NB4 (cell line): ENCODE results near the gene MINDY4.

Source experiments
- DNase-seq: peaks from one replicate; pipeline ENCODE4 v3.0.0; 2010; ENCODE audit warnings: low read depth
- H3K4me3 ChIP-seq: one replicate; pipeline ENCODE4 v1.5.1; 2011; ENCODE audit warnings: mild to moderate bottlenecking, low read depth, low read length, moderate library complexity
- CTCF ChIP-seq: IDR thresholded peaks from one replicate; pipeline ENCODE4 v1.5.1; 2012; ENCODE audit warnings: low read depth, low read length
- MAX ChIP-seq: IDR thresholded peaks from 2 replicates; pipeline ENCODE4 v1.6.1; 2011; ENCODE audit warnings: low read depth, low read length
- MYC ChIP-seq: IDR thresholded peaks from 2 replicates; pipeline ENCODE4 v1.6.1; 2011; ENCODE audit warnings: low read depth, low read length
- POLR2A ChIP-seq: IDR thresholded peaks from 2 replicates; pipeline ENCODE4 v1.6.1; 2011; ENCODE audit warnings: mild to moderate bottlenecking; ENCODE audit not compliant: insufficient read length; ENCODE audit errors: extremely low read depth

The MINDY4 gene

GRCh38 chr7:30779574-30779973 is 8.4 kb downstream of the MINDY4 start:
- no peak for TF ChIP-seq MAX
- TF ChIP-seq POLR2A = no peak
- TF ChIP-seq MYC = no peak
- no peak for TF ChIP-seq CTCF
- H3K4me3 ChIP-seq = no peak overlapping the region
- no peak for DNase-seq

DNA sequence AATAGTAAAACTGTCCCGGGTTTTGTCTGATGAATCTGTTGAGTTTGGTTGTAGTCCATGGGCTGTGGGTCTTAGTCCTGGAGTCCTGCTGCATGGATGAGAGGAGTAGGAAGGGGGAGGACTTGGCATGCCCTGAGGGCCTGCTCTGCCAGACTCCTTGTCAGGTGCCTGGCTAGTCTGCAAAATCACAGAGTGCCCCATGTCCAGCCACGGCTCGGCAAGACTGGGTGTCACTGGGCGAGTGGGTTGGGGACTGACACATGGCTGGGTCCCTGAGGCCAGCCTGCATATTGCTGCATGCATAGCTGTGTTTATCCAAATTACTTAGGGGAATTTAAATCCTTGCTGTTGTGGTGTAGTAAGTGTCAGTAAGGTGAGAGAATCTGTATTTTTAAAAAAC is 9.7 kb downstream of the MINDY4 start:
- no peak for DNase-seq
- TF ChIP-seq POLR2A = no peak
- TF ChIP-seq MAX = no peak

DNA sequence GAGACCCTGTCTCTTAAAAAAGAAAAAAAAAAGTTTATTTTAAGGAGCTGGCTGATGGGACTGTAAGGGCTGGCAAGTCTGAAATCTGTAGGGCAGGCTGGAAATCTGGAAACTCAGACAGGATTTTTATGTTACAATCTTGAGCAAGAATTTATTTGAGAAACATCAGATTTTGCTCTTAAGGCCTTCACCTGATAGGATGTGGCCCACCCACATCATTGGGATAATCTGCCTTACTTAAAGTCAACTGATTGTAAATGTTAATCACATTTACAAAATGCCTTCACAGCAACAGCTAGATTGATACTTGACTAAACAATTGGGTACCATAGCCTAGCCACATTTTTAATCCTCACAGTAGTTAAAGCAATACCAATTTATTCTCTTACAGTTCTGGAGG is 11.5 kb downstream of the MINDY4 start:
- no peak for DNase-seq
- TF ChIP-seq MAX (no peak), POLR2A (no peak), CTCF (no peak), MYC (no peak)

More for the DNA sequence above, 9.7 kb downstream of the MINDY4 start:
- no peak overlapping the region for H3K4me3 ChIP-seq

GRCh38 chr7:30785786-30786185 is 14.6 kb downstream of the MINDY4 start:
- DNase-seq = no peak
- TF ChIP-seq MAX (no peak), CTCF (no peak), MYC (no peak), POLR2A (no peak)
- no peak overlapping the region for H3K4me3 ChIP-seq

More for the DNA sequence above, 11.5 kb downstream of the MINDY4 start:
- H3K4me3 ChIP-seq = no peak overlapping the region

DNA sequence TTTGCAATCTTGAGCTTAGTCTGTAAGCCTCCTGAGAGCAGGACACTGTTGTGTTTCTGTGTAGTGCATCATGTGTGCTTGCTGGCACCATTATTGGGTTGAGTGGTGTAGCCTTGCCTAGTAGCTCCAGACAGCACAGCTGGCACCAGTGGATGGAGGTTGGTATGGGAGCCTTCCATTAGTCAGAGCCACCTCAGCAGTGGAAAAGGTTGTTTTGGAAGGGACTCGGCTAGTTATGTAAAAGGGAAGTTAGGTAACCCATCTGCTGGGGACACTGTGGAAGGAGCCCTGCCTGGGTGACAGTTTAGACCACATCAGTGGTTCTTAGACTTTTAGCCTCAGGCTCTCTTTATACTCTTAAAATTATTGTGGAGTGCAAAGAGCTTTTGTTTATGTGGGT is 16.3 kb downstream of the MINDY4 start:
- TF ChIP-seq MYC (no peak), CTCF (no peak), MAX (no peak), POLR2A (no peak)
- peak; percentile 80 for DNase-seq
- H3K4me3 ChIP-seq = no peak overlapping the region

DNA sequence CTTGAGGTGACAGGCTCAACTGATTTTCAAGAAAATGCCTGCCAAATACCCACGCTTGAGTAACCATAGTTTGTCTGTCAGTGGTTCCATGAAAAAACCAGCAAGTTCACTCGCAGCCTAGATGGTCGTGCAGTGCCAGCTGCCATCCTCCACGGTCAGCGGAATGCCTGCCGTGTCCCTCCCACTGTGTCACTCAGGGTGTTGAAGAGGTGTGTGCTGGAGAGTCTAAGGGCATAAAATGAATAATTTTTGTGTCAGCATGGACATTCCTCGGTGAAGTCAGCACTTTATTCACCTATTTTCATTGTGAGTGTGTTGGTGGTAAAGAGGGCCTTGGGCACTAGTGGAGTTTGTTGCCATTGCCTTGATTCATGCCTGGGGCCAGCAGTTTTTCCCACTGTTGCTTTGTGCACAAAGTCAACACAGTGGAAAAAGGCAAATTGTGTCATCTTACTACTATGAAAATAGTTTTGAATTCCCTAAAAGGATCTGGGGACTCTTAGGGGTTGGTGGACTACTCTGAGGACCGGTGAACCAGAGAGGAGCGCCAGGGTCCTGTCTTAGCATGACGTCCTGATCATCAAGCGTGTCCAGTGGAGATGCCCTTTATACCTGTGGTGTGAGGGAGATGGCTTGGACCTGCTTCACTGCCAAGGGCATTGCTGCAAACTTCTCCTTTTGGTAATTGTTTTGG is 17.6 kb downstream of the MINDY4 start:
- no peak for DNase-seq
- no peak overlapping the region for H3K4me3 ChIP-seq
- TF ChIP-seq MAX (no peak), CTCF (no peak), POLR2A (no peak), MYC (no peak)
